ENCODE measurements around the gene GPR84. TPM values are rescaled to one million over a fixed set of nuclear protein-coding genes. Genes with fewer than 3 reads are reported as not detected.

The GPR84 gene
- total and polyA plus RNA-seq, 2 of the 8 experiments (the other 6 are each of a cell fraction or from before 2014, with no cell fraction given) = 0.09 TPM; not detected in 1

GRCh38 chr12:54373649-54374561 lies 9.6 kb upstream of the GPR84 start:
- no peak overlapping the region for H3K4ac ChIP-seq (replicated peaks; ENCODE audit: insufficient read length, low read depth, low read length)
- H2BK20ac ChIP-seq (ENCODE audit: low read length) = no peak overlapping the region
- no peaks in the 10 kb centered on the region for H3K9me3 ChIP-seq (ENCODE audit: insufficient read depth in 2 of 2, low read depth in 1 of 2, low read length in 1 of 2)
- DNase-seq (ENCODE audit: low read depth in 1 of 2, low spot score in 2 of 2) = no peak
- no peaks in the 10 kb centered on the region for H3K79me2 ChIP-seq (ENCODE audit: control insufficient read depth in 1 of 2, insufficient read depth in 2 of 2, low read length in 2 of 2)
- H2BK120ac ChIP-seq (replicated peaks; ENCODE audit: low read depth, low read length) = no peak overlapping the region
- no peak overlapping the region for H3K4me3 ChIP-seq (ENCODE audit: extremely low read depth in 1 of 4, insufficient read depth in 2 of 4, low read depth in 3 of 4, low read length in 4 of 4)
- no peak overlapping the region for H3K4me2 ChIP-seq (ENCODE audit: insufficient read depth in 1 of 2, low read depth in 2 of 2, low read length in 2 of 2)
- H3K27me3 ChIP-seq (replicated peaks in 1 of 4; ENCODE audit: control insufficient read depth in 3 of 4, extremely low read depth in 1 of 4, insufficient read depth in 3 of 4, low read length in 3 of 4) = peaks cover 0 to 12% (median 10%) of the 10 kb centered on the region in 4 experiments; a peak in 6 of 7 replicates
- H4K5ac ChIP-seq (ENCODE audit: insufficient read length, low read depth, low read length) = no peak overlapping the region
- no peak overlapping the region for H2BK15ac ChIP-seq (ENCODE audit: low read length)
- no peak overlapping the region for H2AFZ ChIP-seq (ENCODE audit: low read length)
- H3K23ac ChIP-seq (ENCODE audit: insufficient read length) = no peak overlapping the region
- no peak overlapping the region for H3K18ac ChIP-seq (ENCODE audit: extremely low read depth, low read length)
- no peak overlapping the region for H3K9ac ChIP-seq (replicated peaks in 1 of 4; ENCODE audit: extremely low read depth in 1 of 4, low read depth in 3 of 4, low read length in 3 of 4)
- peaks cover 8 to 13% of the 10 kb centered on the region in 2 experiments for H4K20me1 ChIP-seq (replicated peaks in 1 of 2; ENCODE audit: control insufficient read depth in 1 of 2, insufficient read depth in 2 of 2, low read length in 2 of 2)
- H2AK5ac ChIP-seq (ENCODE audit: low read depth, low read length) = no peak overlapping the region
- H3K36me3 ChIP-seq (ENCODE audit: control insufficient read depth in 2 of 4, insufficient read depth in 4 of 4, low read length in 3 of 4) = peaks cover 0 to 12% (median 4%) of the 10 kb centered on the region in 4 experiments; a peak in 3 of 8 replicates
- ChIA-PET CTCF (ENCODE audit: partially characterized antibody) (interaction anchor here (0.6 to 3.7 kb wide), 10 partner anchors 7 to 166 kb away, joined by 3 to 79 read pairs (median 4); partner anchors contain the start of genes COPZ1 and NFE2), POLR2A (ENCODE audit: partially characterized antibody) (interaction anchor here (0.6 to 1.9 kb wide), 5 partner anchors 68 to 94 kb away, joined by 3 to 6 read pairs (median 4); partner anchors contain the start of genes CBX5 and HNRNPA1)
- H3K4me1 ChIP-seq (replicated peaks in 1 of 4; ENCODE audit: control insufficient read depth in 3 of 4, insufficient read depth in 4 of 4, low read length in 3 of 4) = peaks cover 0 to 15% (median 12%) of the 10 kb centered on the region in 4 experiments; a peak in 6 of 7 replicates
- no peak overlapping the region for H2BK12ac ChIP-seq (ENCODE audit: low read depth, low read length)
- no peak overlapping the region for H3K56ac ChIP-seq (replicated peaks; ENCODE audit: insufficient read length, low read depth, low read length)
- no peak for FAIRE-seq
- H4K91ac ChIP-seq (replicated peaks; ENCODE audit: insufficient read length, low read length) = no peak overlapping the region
- H3K23me2 ChIP-seq (ENCODE audit: low read depth, low read length) = peaks cover 8% of the 10 kb centered on the region
- TF ChIP-seq CHD1 (IDR thresholded peaks at IDR 0.05; ENCODE audit: low read depth, low read length) = no peak
- 94% methylated on average over 10 of the region's 10 CpGs; no CpG with 5 or more reads in 1 of the 2 experiments for WGBS, 2 experiments (ENCODE audit: extremely low coverage in 1 of 2, insufficient coverage in 1 of 2, insufficient read length in 1 of 2, insufficient replicate concordance in 2 of 2, low coverage in 1 of 2, low lambda C conversion rate in 2 of 2, missing lambda C conversion rate in 1 of 2)
- no peak overlapping the region for H2BK5ac ChIP-seq (ENCODE audit: low read depth, low read length)
- no peak overlapping the region for H3K27ac ChIP-seq (ENCODE audit: low read depth, low read length)
- H3K79me1 ChIP-seq (ENCODE audit: low read depth, low read length) = 0 out of 2 replicates have a peak, but pooled peaks cover 2% of the 10 kb centered on the region
- H4K8ac ChIP-seq (ENCODE audit: extremely low read depth, insufficient read depth, low read length) = no peak overlapping the region
- no peak overlapping the region for H3K14ac ChIP-seq (ENCODE audit: insufficient read length)

Data from H1 (cell line).